Lower leg skin (tissue), 4 donors: ENCODE measurements around the gene FUT2. TPM values are rescaled to one million over a fixed set of nuclear protein-coding genes. Genes with fewer than 3 reads are reported as not detected.

ENCODE experiments used
- DNase-seq, 2 donors: peaks; one replicate each; pipeline ENCODE4 v3.0.0-alpha.2; 2019; ENCODE audit warnings: low spot score in 2 of 2
- H3K4me3 ChIP-seq: fragments of 200-600 bp; sonication (generic); 2 replicates; pipeline ENCODE4 v1.5.1; 2017; ENCODE audit warnings: mild to moderate bottlenecking, low read depth; ENCODE audit not compliant: poor library complexity, severe bottlenecking
- POLR2A ChIP-seq, 2 donors: fragments of 450-650 bp; IDR thresholded peaks; one replicate each; pipeline ENCODE4 v1.6.1; 2016 to 2017; ENCODE audit warnings: antibody characterized with exemption in 2 of 2, mild to moderate bottlenecking in 1 of 2, moderate library complexity in 1 of 2
- WGBS, 2 donors: methylation state at CpG; one replicate each; pipeline ENCODE4 v1.1.5; 2018; 5-methylcytosine and 5-hydroxymethylcytosine counted together
- intact Hi-C: fragments of 100-400 bp; cut with DNase I; formaldehyde crosslinking; loops from one replicate; pipeline ENCODE4 v1.15.0; 2023; ENCODE audit warnings: low total_unique reads
- total RNA-seq, 4 donors: library from RNA; depleted of rRNA; stranded (reverse); fragments of >200 nt; gene quantifications; one replicate each; pipeline ENCODE4 v1.1.0, GENCODE V29; 2016
- TF ChIP-seq, protein P1 (sequence below), 3 donors: fragments of 450-650 bp; IDR thresholded peaks; one replicate each; pipeline ENCODE4 v1.5.1; 2016; ENCODE audit warnings: antibody characterized with exemption in 3 of 3, mild to moderate bottlenecking in 3 of 3, moderate library complexity in 2 of 3

FUT2 gene
- total RNA-seq, 4 donors from 2014 or later: 8.5 to 14.9 (median 11.5) TPM

DNA sequence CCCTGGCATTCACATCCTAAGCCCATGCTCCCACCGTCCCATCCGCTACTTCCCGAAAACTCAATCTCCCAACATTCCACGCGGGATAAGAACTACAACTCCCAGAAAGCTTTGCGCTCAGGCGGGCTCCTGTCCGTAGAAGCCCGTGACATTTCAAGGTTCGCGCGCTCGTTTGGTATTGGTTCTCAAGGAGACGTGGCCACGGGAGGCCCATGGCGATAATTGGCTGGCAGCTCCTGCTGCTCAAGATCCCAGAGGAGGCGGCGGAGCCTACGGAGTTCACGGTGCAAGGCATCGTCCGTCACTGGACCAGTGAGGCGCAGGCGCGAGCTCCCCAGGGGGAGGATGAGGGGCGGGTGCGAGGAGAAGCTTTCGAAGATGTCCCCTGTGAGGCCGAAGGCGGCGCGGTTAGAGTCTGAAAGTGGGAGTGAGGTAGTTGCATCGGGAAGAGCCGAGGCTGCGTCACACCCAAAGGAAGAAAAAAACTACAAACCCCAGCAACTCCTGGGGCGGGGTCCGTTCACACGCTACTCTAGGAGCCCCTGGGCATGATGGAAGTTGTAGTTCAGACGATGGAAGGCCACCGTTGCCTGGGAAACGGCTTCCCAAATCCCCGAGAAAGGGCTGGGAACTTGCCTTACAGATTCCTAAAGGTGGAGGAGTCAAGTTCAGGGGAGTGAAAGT lies 25.0 kb downstream of the FUT2 start:
- peak overlapping the region; percentile 32 for H3K4me3 ChIP-seq
- no peak for TF ChIP-seq POLR2A (IDR thresholded peaks at IDR 0.05)
- TF ChIP-seq, protein P1, sequence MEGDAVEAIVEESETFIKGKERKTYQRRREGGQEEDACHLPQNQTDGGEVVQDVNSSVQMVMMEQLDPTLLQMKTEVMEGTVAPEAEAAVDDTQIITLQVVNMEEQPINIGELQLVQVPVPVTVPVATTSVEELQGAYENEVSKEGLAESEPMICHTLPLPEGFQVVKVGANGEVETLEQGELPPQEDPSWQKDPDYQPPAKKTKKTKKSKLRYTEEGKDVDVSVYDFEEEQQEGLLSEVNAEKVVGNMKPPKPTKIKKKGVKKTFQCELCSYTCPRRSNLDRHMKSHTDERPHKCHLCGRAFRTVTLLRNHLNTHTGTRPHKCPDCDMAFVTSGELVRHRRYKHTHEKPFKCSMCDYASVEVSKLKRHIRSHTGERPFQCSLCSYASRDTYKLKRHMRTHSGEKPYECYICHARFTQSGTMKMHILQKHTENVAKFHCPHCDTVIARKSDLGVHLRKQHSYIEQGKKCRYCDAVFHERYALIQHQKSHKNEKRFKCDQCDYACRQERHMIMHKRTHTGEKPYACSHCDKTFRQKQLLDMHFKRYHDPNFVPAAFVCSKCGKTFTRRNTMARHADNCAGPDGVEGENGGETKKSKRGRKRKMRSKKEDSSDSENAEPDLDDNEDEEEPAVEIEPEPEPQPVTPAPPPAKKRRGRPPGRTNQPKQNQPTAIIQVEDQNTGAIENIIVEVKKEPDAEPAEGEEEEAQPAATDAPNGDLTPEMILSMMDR (IDR thresholded peaks at IDR 0.05): no peak
- DNase-seq: peak; percentile 98 to 99
- intact Hi-C loops: no loop called here
- WGBS, 2 donors: 9 to 19% methylated on average over 42 of the region's 42 CpGs

DNA sequence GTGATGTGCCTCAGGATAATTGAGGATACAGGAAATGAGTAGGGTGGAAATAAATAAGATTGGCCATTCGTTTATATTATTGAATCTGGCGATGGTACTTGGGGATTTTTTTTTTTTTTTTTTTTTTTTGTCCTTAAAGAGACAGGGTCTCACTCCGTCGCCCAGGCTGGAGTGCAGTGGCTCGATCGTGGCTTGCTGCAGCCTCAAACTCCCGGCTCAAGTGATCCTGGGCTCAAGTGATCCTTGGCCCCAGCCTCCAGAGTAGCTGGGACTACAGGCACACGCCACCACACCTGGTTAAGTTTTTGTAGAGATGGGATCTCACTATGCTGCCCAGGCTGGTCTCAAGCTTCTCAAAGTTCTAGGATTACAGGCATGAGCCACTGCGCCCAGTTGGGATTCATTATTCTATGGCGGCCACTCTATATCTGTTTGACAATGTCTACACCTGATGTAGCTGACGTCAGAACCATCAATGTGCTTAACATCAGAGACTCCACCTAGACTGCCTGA lies 26.5 kb downstream of the FUT2 start:
- no peak overlapping the region for H3K4me3 ChIP-seq
- DNase-seq: no peak
- WGBS, 2 donors: 78 to 81% methylated on average over 11 of the region's 11 CpGs
- intact Hi-C loops: no loop called here
- no peak for TF ChIP-seq POLR2A (IDR thresholded peaks at IDR 0.05)
- TF ChIP-seq, protein P1 (IDR thresholded peaks at IDR 0.05): no peak

DNA sequence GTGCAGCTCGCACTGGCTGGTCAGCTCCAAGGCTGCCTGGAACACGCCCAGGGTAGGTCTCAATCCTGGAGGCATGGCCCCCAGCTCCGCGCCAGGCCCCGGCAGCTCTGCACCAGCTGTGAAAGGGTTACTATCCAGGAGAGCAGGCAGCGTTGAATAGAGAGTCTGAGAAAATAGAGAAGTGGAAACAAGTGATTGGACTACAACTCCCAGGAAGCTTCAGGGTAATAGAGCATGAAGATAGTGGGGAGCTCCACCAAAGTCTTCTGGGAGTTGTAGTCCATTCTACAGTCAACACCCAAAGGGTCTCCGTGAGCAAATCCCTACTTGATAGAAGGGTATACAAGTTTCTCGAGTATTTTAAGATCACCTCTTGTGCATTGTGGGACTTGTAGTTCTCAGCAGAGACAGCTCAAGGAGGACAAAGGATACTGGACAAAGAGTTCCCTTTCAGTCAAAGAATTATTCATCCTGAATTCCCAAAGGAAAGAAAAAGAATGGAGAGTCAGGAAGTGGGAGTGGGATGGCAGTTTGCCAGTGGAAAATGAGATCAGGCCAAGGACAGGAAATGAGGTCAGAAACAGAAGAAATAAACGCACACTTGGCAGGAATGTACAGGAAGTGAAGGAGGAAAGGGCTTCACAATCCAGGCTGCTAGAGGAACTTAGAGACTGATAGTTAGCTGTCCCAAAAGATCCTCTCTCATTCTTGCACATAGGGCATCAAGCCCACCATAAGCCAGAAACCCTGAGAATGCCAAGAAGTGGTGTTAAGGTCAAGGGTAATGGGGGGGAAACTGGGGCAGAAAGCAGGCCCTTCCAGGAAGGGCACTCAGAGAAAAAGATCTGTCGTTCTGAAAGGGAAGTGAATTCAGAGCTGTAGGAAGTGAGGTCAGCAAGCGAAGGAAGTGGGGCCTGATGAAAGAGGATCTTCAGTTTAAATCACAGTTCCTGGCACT lies 29.3 kb downstream of the FUT2 start:
- intact Hi-C loops: no loop called here
- DNase-seq: peak in 1 of 2 donors; percentile 61
- WGBS, 2 donors: 46 to 54% methylated on average over 11 of the region's 11 CpGs
- TF ChIP-seq, protein P1 (IDR thresholded peaks at IDR 0.05): no peak
- no peak for TF ChIP-seq POLR2A (IDR thresholded peaks at IDR 0.05)
- H3K4me3 ChIP-seq: no peak overlapping the region

DNA sequence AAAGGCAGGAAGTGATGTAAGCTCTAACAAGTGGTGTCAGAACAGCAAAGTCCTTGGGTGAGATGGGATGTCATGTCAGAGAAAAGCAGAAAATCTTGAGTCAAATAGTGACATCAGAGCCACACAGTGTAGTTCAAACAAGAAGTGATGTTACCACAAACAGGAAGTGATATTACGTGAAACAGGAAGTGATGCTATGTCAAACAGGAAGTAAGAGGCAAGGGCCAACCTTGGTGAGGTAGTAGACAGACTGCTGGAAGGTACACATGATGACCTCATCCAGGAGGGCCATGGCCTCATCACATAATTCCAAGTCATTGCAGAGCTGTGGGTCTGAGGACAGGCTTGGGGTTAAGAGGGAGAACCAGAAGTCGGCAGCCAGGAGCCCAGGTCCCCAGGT lies 30.8 kb downstream of the FUT2 start:
- no peak for DNase-seq
- intact Hi-C loops: no loop called here
- H3K4me3 ChIP-seq: no peak overlapping the region
- 61 to 74% methylated on average over 2 of the region's 2 CpGs for WGBS, 2 donors
- TF ChIP-seq POLR2A (IDR thresholded peaks at IDR 0.05): no peak
- TF ChIP-seq, protein P1 (IDR thresholded peaks at IDR 0.05): no peak

DNA sequence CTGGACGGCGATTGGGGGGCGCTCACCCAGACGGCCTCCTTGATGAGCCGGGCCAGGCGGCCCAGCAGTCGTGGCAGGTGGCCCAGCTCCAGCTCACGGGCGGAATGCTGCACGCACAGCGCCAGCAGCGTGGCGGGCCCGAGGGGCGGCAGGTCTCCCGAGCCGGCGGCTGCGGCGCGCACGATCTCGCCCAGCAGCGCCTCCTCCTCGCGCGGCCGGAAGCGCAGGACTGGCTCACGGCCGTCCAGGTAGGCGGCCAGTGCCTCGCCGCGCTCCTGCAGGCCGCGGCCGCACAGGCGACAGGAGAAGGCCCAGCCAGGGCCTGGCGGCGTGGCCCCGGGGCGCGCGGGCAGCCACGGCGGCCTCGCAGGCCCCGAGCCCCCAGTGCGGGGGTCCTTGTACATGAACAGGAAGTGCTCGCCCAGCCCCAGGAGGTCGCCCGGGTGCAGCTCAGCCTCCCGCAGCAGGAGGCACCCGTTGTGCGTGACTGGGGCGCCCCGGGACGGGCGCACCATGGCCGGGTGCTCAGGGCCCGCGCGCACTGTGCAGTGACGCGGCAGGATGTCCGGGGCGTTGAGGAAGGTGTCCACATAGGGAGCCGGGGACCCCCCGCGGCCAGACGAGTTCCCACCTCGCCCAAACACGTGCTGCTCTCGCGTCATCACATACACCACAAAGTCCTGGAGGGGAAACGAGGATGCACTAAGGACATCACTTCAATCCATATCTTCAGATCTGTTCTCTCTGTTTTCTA lies 33.3 kb downstream of the FUT2 start:
- 52 to 64% methylated on average over 35 to 65 of the region's 77 CpGs for WGBS, 2 donors
- H3K4me3 ChIP-seq: no peak overlapping the region
- TF ChIP-seq, protein P1 (IDR thresholded peaks at IDR 0.05): no peak
- intact Hi-C loops: no loop called here
- DNase-seq: no peak
